GM11168 (cell line): ENCODE results near the gene MSH3.

Source experiments
- in situ Hi-C: fragments of 300-500 bp; cut with MboI; formaldehyde crosslinking; loops from one replicate; pipeline ENCODE4 v1.12.0; 2022; ENCODE audit warnings: low sequenced_read_pairs; ENCODE audit not compliant: unreplicated experiment

MSH3 gene

DNA sequence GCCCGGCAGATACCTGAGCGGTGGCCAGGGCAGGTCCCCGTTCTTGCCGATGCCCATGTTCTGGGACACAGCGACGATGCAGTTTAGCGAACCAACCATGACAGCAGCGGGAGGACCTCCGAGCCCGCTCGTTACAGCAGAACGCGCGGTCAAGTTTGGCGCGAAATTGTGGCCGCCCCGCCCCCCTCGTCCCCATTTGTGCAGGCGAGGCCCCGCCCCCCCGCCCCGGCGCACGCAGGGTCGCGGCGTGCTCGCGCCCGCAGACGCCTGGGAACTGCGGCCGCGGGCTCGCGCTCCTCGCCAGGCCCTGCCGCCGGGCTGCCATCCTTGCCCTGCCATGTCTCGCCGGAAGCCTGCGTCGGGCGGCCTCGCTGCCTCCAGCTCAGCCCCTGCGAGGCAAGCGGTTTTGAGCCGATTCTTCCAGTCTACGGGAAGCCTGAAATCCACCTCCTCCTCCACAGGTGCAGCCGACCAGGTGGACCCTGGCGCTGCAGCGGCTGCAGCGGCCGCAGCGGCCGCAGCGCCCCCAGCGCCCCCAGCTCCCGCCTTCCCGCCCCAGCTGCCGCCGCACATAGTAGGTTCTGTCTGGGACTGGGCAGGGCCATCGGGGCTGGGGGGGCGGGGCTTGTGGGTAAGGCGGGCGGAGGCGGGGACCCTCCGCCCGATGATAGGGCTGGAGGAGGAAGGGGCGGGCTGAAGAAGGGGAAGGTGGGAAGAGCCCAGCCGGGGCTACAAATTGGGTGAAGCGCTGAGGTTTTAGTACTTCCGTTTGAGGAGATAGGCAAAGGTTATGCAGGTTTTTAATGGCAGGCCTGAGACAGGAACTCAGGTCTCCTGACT lies at the start of gene MSH3, which contains the start of gene DHFR:
Gene MSH3, plus strand, starts transcription at position 262 of the 840 bp plus-strand sequence. Its CDS starts 76 bp downstream, at position 338.
Gene DHFR, minus strand, starts transcription at position 593 of the 840 bp plus-strand sequence. Its CDS starts 494 bp downstream, at position 99.
- in situ Hi-C loops, result no loop called here

DNA sequence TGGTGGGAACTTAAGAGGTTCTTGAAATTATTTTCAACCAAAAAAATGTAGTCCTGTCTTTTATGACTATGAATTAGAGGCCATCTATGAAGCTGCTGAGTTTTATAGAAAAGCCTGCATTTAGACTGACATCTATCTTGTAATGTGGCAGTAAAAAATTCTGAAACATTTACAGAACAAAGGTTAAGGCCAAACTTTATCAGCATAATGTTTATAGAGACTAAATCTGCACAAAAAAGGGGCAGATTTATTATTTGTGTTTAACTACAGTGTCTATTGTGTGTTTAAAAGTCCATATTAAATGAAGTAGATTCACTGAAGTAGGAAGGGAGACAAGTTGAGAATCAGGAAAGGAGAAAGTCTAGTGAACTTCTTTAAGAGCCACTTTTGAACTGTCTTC lies 47.1 kb upstream of the MSH3 start:
- in situ Hi-C loops, result no loop called here

DNA sequence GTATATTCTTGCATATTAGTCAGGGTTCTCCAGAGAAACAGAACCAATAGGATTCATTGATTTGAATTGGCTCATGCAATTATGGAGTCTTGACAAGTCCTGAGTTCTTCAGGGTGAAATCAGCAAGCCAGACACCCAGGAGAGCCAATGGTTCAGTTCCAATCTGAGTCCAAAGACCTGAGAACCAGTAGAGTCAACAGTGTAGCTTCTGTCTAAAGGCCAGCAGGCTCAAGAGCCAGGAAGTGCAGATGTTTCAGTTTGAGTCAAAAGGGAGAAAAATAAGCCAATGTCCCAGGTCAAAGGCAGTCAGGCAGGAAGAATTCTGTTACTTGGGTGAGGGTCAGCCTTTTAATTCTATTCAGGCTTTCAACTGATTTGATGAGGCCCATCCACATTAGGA lies 46.6 kb upstream of the MSH3 start:
- in situ Hi-C loops, result no loop called here

GRCh38 chr5:80608731-80609130 lies 45.7 kb upstream of the MSH3 start:
- in situ Hi-C loops, result no loop called here

DNA sequence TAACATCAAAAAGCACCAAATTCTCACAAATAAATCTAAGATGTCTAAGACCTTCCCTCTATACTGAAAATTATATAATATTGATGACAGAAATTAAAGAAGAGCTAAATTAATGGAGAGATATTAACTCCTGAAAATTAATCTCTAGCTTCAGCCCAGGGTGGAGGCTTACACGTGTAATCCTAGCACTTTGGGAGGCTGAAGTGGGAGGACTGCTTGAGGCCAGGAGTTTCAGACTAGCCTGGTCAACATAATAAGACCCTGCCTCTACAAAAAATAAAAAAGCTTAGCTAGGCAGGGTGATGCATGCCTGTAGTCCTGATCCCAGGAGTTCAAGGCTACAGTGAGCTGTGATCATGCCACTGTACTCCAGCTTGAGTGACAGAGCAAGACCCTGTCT lies 44.8 kb upstream of the MSH3 start:
- in situ Hi-C loops, result no loop called here

GRCh38 chr5:80615266-80615914 lies 39.1 kb upstream of the MSH3 start:
- in situ Hi-C loops, result no loop called here

GRCh38 chr5:80618438-80618837 lies 36.0 kb upstream of the MSH3 start:
- in situ Hi-C loops, result no loop called here

DNA sequence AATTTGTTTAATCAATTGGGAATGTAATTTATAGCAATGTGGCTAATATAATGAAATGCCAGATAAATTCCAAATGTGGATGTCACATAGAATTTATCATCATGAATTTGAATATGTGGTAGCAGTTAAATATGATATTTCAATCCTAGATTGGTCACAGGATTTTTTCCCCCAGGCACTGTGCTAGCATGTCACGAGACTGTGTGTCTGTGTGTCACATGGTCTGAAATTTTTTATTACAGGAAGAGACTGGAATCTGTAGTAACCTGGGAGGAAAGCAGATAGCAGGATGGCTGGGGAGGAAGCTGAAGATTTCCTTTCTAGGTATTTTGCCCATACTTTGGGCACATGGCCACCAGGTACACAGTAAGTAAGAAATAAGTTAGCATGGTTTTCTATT lies 35.4 kb upstream of the MSH3 start:
- in situ Hi-C loops, result no loop called here

DNA sequence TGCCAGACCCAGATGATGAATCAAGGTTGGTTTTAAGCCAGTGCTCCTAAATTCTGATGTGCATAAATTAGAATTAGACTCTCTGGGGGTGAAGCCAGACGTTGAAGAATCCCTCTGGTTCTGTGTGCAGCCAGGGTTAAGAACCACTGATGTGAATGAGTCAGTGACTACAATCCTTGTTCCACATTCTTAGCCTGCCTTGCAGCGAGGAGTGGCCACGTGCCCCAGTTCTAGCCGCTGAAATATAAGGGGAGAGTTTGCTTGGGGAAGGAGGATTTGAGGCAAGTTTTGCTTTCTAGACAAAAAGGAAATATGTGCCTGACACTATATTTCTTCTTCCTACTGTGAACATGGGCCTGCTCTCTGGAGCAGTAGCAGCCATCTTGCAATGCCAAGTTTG lies 34.2 kb upstream of the MSH3 start:
- in situ Hi-C loops, result no loop called here

DNA sequence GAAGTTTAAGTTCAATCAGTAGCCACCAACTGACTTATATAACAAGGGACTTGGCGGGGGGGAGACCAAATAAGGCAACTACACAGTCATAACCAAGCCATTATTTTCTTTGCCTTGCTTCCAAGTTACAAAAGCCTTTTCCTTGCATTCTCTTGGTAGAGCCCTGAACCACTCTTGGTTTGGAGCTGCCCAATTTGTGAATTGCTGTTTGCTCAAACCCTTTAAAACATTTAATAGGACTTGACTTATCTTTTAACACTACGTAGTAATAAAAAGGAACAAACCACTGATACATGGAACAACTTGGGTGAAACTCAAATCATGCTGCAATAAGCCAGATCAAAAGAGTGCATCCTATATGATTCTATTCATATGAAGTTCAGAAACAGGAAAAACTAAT lies 31.7 kb upstream of the MSH3 start:
- in situ Hi-C loops, result no loop called here

- in situ Hi-C loops, result no loop called here
Measured at GRCh38 chr5:80623999-80624398, 30.5 kb upstream of the MSH3 start.

DNA sequence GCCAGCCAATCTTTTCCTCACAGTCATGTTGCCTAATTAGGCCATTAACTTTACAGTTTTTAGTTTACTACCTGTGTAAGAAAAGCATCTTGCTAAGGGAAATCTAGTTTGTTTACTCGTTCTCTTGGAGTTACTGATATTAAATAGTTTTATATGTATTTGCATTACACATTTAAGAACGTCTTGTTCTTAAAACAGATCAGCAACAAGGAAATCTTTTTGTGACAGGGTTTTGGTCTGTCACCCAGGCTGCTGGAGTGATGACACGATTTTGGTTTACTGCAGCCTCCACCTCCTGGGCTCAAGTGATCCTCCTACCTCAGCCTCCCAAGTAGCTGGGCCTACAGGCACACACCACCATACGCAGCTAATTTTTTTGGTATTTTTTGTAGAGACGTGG lies 29.2 kb upstream of the MSH3 start:
- in situ Hi-C loops, result no loop called here

DNA sequence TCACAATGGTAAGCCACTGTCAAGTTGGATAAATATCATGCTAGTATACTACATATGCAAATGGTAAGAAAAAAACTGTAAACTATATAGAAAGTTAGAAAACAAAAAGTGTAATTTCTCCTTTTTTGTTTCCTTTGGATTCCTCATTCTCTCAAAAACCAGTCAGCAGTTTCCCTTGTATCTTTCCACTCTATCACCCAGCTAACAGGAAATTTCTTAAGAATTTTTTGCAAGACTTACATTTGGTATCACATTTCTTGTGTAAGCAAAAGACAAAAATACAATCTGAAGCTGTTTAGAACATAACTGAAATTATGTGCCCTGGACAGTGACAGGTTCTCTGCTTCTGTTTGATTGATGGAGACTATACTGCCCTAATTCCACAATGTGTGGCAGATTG lies 25.2 kb upstream of the MSH3 start:
- in situ Hi-C loops, result no loop called here

- in situ Hi-C loops, result no loop called here
Measured at GRCh38 chr5:80631278-80632259, 22.9 kb upstream of the MSH3 start.

- in situ Hi-C loops, result no loop called here
Measured at GRCh38 chr5:80632700-80633099, 21.8 kb upstream of the MSH3 start.

DNA sequence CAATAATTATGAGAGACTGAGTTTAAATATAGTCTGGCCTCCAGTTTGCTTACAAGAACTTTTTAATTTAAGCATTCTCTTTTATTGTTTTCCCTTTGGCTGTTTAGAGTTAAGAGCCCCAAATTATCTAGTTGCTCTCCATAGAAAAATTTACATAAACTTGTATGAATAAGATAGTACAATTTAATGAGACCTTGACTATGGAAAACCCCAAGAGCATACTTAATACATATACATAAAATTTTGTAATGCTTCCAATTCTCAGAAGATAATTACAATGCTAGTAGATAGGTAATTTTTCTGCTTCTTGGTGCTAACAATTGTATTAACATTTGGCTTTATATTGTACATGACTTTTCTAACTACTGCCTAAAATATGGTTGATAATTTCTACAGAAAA lies 20.3 kb upstream of the MSH3 start:
- in situ Hi-C loops, result no loop called here

GRCh38 chr5:80641353-80641752 lies 13.1 kb upstream of the MSH3 start:
- in situ Hi-C loops, result no loop called here

DNA sequence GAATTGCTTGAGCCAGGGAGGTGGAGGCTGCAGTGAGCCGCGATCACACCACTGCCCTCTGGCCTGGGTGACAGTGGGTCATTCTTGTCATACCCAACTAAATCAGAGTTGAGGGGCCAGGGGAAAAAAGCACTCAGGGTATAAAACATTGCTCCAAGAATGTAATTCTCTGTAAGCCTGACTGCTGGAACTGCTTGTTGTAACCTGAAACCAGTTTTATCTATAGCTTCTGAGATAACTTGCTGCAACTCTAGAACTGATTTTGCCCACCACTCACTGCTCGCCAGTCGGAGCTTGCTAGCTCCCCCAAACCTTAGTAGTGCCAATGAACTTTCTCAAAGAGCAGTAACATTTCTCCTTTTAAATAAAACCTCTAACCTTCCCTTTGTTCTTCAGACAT lies 9.6 kb upstream of the MSH3 start:
- in situ Hi-C loops, result no loop called here

- in situ Hi-C loops, result no loop called here
Measured at GRCh38 chr5:80646926-80647325, 7.5 kb upstream of the MSH3 start.

- in situ Hi-C loops, result no loop called here
Measured at GRCh38 chr5:80653502-80653901, 950 bp upstream of the MSH3 start.

DNA sequence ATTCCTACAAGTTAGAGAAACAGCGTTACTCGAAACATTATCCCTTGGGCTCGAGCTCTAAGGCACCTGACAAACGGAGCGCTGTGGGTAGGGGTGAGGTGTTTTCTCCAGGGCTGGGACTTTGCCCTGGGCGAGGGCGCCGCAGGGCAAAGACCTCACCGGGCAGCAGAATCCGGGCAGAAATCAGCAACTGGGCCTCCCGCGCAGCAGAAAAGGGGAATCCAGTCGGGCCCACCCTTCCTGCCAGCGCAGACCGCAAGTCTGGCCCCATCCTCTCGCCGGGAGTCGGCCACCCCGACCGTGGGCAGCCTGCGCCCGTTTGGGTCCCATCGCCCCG lies 430 bp upstream of the MSH3 start:
- in situ Hi-C loops, result no loop called here
